Nephron (organoid): ENCODE data around the gene PGBD5.

Experiments used
- H3K27ac Mint-ChIP-seq, 3 experiments: 2 replicates each; pipeline ENCODE4 v1.8.0; 2020; ENCODE audit warnings: mixed read lengths in 3 of 3, mild to moderate bottlenecking in 2 of 3, moderate library complexity in 1 of 3
- H3K27me3 Mint-ChIP-seq: 2 replicates; pipeline ENCODE4 v1.8.0; 2021; ENCODE audit warnings: low read depth, mild to moderate bottlenecking, moderate library complexity, mixed read lengths
- H3K36me3 Mint-ChIP-seq: 2 replicates; pipeline ENCODE4 v1.8.0; 2020; ENCODE audit warnings: low read depth, mixed read lengths
- H3K4me1 Mint-ChIP-seq: 2 replicates; pipeline ENCODE4 v1.8.0; 2020; ENCODE audit warnings: mixed read lengths
- H3K4me3 Mint-ChIP-seq, 3 experiments: 2 replicates each; pipeline ENCODE4 v1.8.0; 2020; ENCODE audit warnings: mild to moderate bottlenecking in 3 of 3, mixed read lengths in 3 of 3, moderate library complexity in 2 of 3
- H3K9me3 Mint-ChIP-seq: 2 replicates; pipeline ENCODE4 v1.8.0; 2020; ENCODE audit warnings: mixed read lengths
- CTCF ChIP-seq, 3 experiments: fragments of 200-600 bp; sonication (generic); IDR thresholded peaks; one replicate each; pipeline ENCODE4 v1.5.0; 2021; ENCODE audit warnings: antibody characterized with exemption in 3 of 3; ENCODE audit not compliant: unreplicated experiment in 3 of 3

PGBD5 gene

GRCh38 chr1:230403442-230403841 lies 22.7 kb downstream of the PGBD5 start:
- Mint-ChIP-seq H3K36me3 (no peaks in the 10 kb centered on the region), H3K27me3 (no peaks in the 10 kb centered on the region), H3K27ac (no peak overlapping the region), H3K9me3 (no peaks in the 10 kb centered on the region), H3K4me1 (no peaks in the 10 kb centered on the region), H3K4me3 (no peak overlapping the region)
- no peak for TF ChIP-seq CTCF (IDR thresholded peaks at IDR 0.05; ENCODE audit: unreplicated experiment in 3 of 3)

GRCh38 chr1:230401763-230402294 lies 24.3 kb downstream of the PGBD5 start:
- TF ChIP-seq CTCF (IDR thresholded peaks at IDR 0.05; ENCODE audit: unreplicated experiment in 3 of 3): no peak
- Mint-ChIP-seq H3K4me1 (no peaks in the 10 kb centered on the region), H3K36me3 (no peaks in the 10 kb centered on the region), H3K27ac (no peak overlapping the region), H3K9me3 (no peaks in the 10 kb centered on the region), H3K4me3 (no peak overlapping the region), H3K27me3 (no peaks in the 10 kb centered on the region)

- no peak overlapping the region for H3K4me3 Mint-ChIP-seq
- no peak overlapping the region for H3K27ac Mint-ChIP-seq
- no peaks in the 10 kb centered on the region for H3K36me3 Mint-ChIP-seq
- no peaks in the 10 kb centered on the region for H3K4me1 Mint-ChIP-seq
- H3K27me3 Mint-ChIP-seq: no peaks in the 10 kb centered on the region
- no peak for TF ChIP-seq CTCF (IDR thresholded peaks at IDR 0.05; ENCODE audit: unreplicated experiment in 3 of 3)
- no peaks in the 10 kb centered on the region for H3K9me3 Mint-ChIP-seq
Observed at GRCh38 chr1:230401101-230401500, 25.0 kb downstream of the PGBD5 start.

- no peak for TF ChIP-seq CTCF (IDR thresholded peaks at IDR 0.05; ENCODE audit: unreplicated experiment in 3 of 3)
- H3K4me3 Mint-ChIP-seq: no peak overlapping the region
- no peaks in the 10 kb centered on the region for H3K9me3 Mint-ChIP-seq
- no peaks in the 10 kb centered on the region for H3K27me3 Mint-ChIP-seq
- no peaks in the 10 kb centered on the region for H3K4me1 Mint-ChIP-seq
- H3K27ac Mint-ChIP-seq: no peak overlapping the region
- H3K36me3 Mint-ChIP-seq: no peaks in the 10 kb centered on the region
Observed at GRCh38 chr1:230400007-230400344, 26.2 kb downstream of the PGBD5 start.

GRCh38 chr1:230399321-230400006 lies 26.7 kb downstream of the PGBD5 start:
- H3K36me3 Mint-ChIP-seq: no peaks in the 10 kb centered on the region
- no peaks in the 10 kb centered on the region for H3K27me3 Mint-ChIP-seq
- no peak overlapping the region for H3K27ac Mint-ChIP-seq
- no peaks in the 10 kb centered on the region for H3K4me1 Mint-ChIP-seq
- H3K9me3 Mint-ChIP-seq: no peaks in the 10 kb centered on the region
- TF ChIP-seq CTCF (IDR thresholded peaks at IDR 0.05; ENCODE audit: unreplicated experiment in 3 of 3): no peak
- no peak overlapping the region for H3K4me3 Mint-ChIP-seq

GRCh38 chr1:230398856-230399255 lies 27.3 kb downstream of the PGBD5 start:
- H3K4me1 Mint-ChIP-seq: no peaks in the 10 kb centered on the region
- no peak for TF ChIP-seq CTCF (IDR thresholded peaks at IDR 0.05; ENCODE audit: unreplicated experiment in 3 of 3)
- peaks cover 3% of the 10 kb centered on the region for H3K9me3 Mint-ChIP-seq
- H3K4me3 Mint-ChIP-seq: no peak overlapping the region
- peaks cover 3% of the 10 kb centered on the region for H3K27me3 Mint-ChIP-seq
- H3K27ac Mint-ChIP-seq: no peak overlapping the region
- peaks cover 3% of the 10 kb centered on the region for H3K36me3 Mint-ChIP-seq
